ENCODE results near the gene CNEP1R1.

CNEP1R1 gene

GRCh38 chr16:50017553-50017952 lies 7.5 kb upstream of the CNEP1R1 start:
- DNase-seq (ENCODE audit: low spot score) = no peak

DNA sequence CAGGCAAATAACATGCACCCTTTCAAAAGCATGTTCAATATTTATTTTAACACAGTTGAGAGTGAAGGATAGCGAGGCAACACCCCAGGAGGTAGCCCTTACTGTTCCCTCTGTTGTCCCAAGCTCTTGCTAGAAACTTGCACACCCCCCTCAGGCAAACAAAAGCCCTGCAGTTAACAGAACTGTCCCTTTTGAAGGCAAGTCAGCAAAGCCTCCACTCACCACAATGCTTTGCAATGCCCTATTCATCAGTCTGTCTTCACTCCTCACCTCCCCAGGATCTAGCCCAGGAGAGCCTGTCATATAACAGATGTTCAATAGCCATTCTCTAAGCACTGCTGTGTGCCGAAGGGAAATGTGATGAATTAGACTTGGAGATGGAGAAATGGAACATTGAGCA lies 3.5 kb upstream of the CNEP1R1 start:
- DNase-seq (ENCODE audit: low spot score) = no peak

- no peak for DNase-seq (ENCODE audit: low spot score)
Measured at GRCh38 chr16:50023641-50024040, 1.4 kb upstream of the CNEP1R1 start.

GRCh38 chr16:50024207-50024606 lies 818 bp upstream of the CNEP1R1 start:
- no peak for DNase-seq (ENCODE audit: low spot score)

- DNase-seq (ENCODE audit: low spot score) = peak; percentile 41
Measured at GRCh38 chr16:50025537-50025931, 509 bp downstream of the CNEP1R1 start.

GRCh38 chr16:50027829-50028228 lies 2.8 kb downstream of the CNEP1R1 start:
- no peak for DNase-seq (ENCODE audit: low spot score)

- no peak for DNase-seq (ENCODE audit: low spot score)
Measured at GRCh38 chr16:50035468-50035992, 10.5 kb downstream of the CNEP1R1 start.

DNA sequence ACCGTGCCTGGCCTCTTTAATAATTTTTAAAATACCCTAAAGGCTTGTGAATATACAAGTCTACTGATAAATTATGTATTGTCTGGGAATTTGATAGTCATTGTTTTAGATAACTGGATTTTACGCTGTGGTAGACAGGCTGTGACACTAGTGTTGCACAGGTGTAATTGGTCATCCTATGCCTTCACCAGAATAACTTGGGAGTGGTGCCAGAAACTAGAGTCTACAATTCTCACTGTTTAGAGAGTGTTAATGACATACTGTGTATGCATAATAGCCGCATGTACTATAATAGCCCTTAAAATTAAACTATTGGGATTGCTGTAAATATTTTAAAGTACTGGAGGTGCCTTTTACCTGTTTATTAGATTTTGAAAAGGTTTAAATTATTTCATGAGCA lies 11.4 kb downstream of the CNEP1R1 start:
- DNase-seq (ENCODE audit: low spot score) = no peak

GRCh38 chr16:50037662-50038220 lies 12.7 kb downstream of the CNEP1R1 start:
- no peak for DNase-seq (ENCODE audit: low spot score)

DNA sequence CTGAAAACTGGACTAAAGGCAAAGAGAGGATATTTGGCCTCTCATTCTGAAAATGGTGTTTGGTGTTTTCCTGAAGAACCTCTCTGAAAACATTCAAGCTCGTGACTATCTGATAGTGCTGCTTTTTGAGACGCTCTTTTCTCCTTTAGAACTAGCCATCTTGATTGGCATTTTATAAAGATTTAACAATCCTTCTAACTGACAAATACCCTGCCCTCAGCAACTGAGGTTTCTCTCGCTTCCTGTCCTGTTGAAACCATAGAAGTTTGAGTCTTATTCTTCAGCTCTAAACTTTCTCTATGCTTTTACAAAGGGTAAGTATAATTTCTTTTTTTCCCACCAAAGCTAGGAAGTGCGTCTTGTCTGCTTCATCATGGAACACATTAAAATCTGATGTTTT lies 13.3 kb downstream of the CNEP1R1 start:
- DNase-seq (ENCODE audit: low spot score) = no peak

GRCh38 chr16:50038756-50039529 lies 13.9 kb downstream of the CNEP1R1 start:
- peak; percentile 5 for DNase-seq (ENCODE audit: low spot score)

GRCh38 chr16:50040018-50040417 lies 15.0 kb downstream of the CNEP1R1 start:
- DNase-seq (ENCODE audit: low spot score) = no peak

GRCh38 chr16:50040710-50041109 lies 15.7 kb downstream of the CNEP1R1 start:
- no peak for DNase-seq (ENCODE audit: low spot score)

- no peak for DNase-seq (ENCODE audit: low spot score)
Measured at GRCh38 chr16:50043358-50043757, 18.3 kb downstream of the CNEP1R1 start.

GRCh38 chr16:50045412-50045811 lies 20.4 kb downstream of the CNEP1R1 start:
- DNase-seq (ENCODE audit: low spot score) = no peak

DNA sequence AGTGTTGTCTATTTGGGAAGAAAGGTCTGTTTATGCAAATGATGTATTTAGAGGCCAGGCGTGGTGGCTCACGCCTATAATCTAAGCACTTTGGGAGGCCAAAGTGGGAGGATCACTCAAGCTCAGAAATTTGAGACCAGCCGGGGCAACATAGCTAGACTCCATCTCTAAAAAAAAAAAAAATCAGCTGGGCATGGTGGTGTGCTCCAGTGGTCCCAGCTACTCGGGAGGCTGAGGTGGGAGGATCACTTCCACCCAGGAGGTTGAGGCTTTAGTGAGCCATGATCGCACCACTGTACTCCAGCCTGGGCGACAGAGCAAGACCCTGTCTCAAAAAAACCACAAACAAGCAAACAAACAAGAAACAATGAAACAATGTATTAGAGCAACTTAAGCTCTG lies 21.8 kb downstream of the CNEP1R1 start:
- no peak for DNase-seq (ENCODE audit: low spot score)

DNA sequence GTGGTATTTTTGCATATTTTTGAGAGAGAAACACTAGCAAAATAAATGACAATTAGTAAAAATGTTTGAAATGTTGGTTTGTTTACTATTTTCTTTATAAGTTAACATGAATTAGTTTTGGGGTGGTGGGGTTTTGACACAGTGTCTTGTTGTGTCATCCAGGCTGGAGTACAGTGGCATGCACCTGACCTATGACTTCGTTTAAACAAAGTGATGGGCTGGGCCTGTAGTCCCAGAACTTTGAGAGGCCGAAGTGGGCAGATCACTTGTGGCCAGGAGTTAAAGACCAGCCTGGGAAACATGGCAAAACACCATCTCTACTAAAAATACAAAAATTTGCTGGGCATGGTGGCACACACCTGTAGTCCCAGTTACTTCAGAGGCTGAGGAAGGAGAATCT lies 22.8 kb downstream of the CNEP1R1 start:
- no peak for DNase-seq (ENCODE audit: low spot score)

- no peak for DNase-seq (ENCODE audit: low spot score)
Measured at GRCh38 chr16:50050802-50051201, 25.8 kb downstream of the CNEP1R1 start.

GRCh38 chr16:50056226-50056625 lies 31.2 kb downstream of the CNEP1R1 start:
- DNase-seq (ENCODE audit: low spot score) = no peak

DNA sequence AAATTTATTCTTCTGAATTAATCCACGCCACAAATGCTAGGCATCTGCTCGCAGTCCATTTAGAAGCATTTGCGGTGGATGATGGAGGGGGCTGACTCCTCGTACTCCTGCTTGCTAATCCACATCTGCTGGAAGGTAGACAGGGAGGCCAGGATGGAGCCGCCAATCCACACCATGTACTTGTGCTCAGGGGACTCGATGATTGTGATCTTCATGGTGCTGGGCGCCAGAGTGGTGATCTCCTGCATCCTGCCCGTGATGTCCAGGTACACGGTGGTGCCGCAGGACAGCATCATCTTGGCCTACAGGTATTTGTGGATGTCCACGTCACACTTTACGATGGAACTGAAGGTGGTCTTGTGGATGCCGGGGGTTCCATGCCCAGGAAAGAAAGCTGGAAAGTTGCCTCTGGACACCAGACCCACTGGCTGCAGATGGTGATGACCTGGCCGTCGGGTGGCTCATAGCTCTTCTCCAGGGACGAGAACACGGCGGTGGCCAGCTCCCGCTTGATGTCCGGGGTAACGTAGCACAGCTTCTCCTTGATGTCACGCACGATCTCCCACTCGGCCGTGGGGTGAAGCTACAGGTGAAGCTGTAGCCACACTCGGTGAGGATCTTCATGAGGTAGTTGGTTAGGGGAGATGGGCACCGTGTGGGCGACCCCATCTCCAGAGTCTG lies 33.2 kb downstream of the CNEP1R1 start:
- no peak for DNase-seq (ENCODE audit: low spot score)

DNA sequence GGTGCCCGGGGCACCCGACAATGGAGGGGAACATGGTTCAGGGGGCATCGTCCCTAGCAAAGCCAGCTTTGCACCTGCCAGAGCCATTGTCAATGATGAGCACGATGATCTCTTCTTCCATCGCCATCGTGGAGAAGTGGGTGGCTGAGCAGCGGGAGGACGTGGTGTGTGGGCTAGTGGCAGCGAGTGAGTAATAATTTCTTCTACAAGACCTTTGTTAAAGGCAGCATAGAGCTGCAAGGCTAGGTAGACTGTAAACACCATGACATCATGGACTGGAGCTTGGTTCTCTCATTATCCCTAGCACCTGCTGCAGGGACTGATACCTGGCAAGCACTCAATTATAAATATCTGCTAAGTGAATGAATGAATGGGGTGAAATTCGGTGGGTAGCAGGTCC lies 34.1 kb downstream of the CNEP1R1 start:
- DNase-seq (ENCODE audit: low spot score) = no peak

- DNase-seq (ENCODE audit: low spot score) = no peak
Measured at GRCh38 chr16:50059669-50060068, 34.6 kb downstream of the CNEP1R1 start.

DNA sequence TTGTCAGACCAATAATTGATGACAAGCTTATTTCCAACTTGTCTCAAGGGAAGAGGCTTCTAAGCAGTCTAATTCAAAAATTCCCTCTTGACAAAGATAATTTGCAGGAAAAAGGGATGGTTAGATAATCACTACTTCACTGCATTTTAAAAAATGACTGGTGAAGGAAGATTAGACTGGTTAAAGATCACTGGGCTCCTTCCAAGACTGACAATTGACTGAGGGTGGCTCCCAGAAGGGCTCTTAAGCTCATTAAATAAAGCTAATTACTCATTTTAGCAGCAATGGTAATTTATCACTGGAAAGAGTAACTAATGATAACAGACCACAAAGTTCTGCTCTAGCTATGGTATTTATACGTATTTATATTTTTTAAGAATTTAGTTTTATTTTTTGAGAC lies 36.3 kb downstream of the CNEP1R1 start:
- no peak for DNase-seq (ENCODE audit: low spot score)

All from germinal center (tissue), 1 donor.